Frontal cortex (tissue), 1 donor: ENCODE data around the gene ZNF232. TPM values are rescaled to one million over a fixed set of nuclear protein-coding genes. Genes with fewer than 3 reads are reported as not detected.

Experiments
- small RNA-seq: library from RNA; depleted of rRNA; stranded (forward); fragments of <200 nt; gene quantifications from one replicate; pipeline ENCODE3, GENCODE V24; 2014
- total RNA-seq: library from RNA; depleted of rRNA; stranded (reverse); fragments of >200 nt; gene quantifications from one replicate; pipeline ENCODE4 v1.2.3, GENCODE V29; 2014

The ZNF232 gene
- total RNA-seq, 1 donor from 2014 or later, result 17.1 TPM

Small RNA genes within 50 kb of the gene (small RNA-seq; reads per million reads assigned to genes)
- not detected for gene AC012146.4

Other genes with a start within 250 kb of the ZNF232 start
- 2.4 TPM for gene C17orf107, start 212.3 kb downstream of the ZNF232 start, total RNA-seq
- 0.82 TPM for gene CHRNE, start 208.8 kb downstream of the ZNF232 start, total RNA-seq
- not detected for gene GP1BA, start 179.6 kb downstream of the ZNF232 start, total RNA-seq
- gene SLC25A11, start 171.8 kb downstream of the ZNF232 start, total RNA-seq, result 59.1 TPM
- 13.0 TPM for gene RNF167, start 171.6 kb downstream of the ZNF232 start, total RNA-seq
- 69.3 TPM for gene PFN1, start 163.3 kb downstream of the ZNF232 start, total RNA-seq
- 0.82 TPM for gene ENO3, start 160.8 kb downstream of the ZNF232 start, total RNA-seq
- gene SPAG7, start 144.1 kb downstream of the ZNF232 start, total RNA-seq, result 27.7 TPM
- gene CAMTA2, start 124.2 kb downstream of the ZNF232 start, total RNA-seq, result 3.3 TPM
- not detected for gene INCA1, start 114.4 kb downstream of the ZNF232 start, total RNA-seq
- 10.2 TPM for gene KIF1C, start 113.9 kb downstream of the ZNF232 start, total RNA-seq
- gene SLC52A1, start 76.5 kb downstream of the ZNF232 start, total RNA-seq, result not detected
- 9.4 TPM for gene ZFP3, start 33.4 kb downstream of the ZNF232 start, total RNA-seq
- under 0.01 TPM for gene USP6, start 4.2 kb upstream of the ZNF232 start, total RNA-seq
- 26.9 TPM for gene ZNF594, start 80.0 kb upstream of the ZNF232 start, total RNA-seq
- gene SCIMP, start 123.0 kb upstream of the ZNF232 start, total RNA-seq, result under 0.01 TPM
- gene RABEP1, start 170.4 kb upstream of the ZNF232 start, total RNA-seq, result 90.9 TPM